ENCODE measurements around the gene MR1.

Gene MR1

DNA sequence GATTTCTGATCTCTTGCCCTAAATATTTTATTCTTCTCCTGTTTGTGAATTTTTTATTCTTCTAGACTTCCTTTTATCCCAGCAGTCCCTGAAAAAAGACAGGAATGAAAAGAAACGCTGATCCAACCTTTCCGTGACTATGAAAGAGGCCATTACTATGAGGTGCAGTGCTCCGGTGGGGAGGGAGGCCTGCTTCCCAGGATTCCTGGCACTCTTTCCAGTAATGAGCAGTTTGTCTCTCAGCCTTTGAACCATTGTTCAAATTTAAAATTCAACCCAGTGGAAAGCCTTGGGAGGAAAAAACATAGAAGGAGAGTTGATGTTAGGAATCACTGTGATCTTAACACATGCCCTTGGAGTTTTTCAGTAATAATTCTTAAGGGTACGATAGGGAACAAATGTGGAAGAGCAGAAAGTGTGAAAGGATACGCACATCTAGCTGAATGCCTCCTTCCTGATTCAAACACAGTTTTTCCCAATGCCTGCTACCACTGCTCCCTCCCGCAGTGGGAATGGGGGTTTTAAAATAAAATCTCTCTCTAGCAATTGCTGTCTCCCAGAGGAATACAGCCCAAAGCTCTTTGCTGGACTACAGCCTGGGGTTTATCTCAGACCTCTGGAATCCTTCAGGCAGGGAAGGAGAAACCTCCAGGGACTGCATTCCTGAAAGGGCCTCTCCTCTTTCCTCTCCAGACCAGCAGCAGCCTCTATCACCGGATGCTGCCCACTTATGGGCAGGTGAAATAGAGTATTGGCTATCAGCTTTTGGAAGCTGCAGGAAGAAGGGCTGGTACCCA is 60.8 kb downstream of the MR1 start:
- no peak for DNase-seq

DNA sequence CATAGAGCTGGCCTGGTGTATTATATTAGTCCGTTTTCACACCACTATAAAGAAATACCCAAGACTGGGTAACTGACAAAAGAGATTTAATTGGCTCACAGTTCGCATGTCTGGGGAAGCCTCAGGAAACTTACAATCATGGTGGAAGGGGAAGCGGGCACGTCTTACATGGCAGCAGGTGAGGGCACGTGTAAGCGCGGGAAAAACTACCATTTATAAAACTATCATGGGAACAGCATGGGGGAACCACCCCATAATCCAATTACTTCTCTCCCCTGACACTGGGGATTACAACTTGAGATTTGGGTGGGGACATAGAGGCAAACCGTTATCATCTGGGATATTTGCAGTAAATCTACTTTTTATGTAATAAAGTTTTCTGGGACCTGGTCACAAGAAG is 61.5 kb downstream of the MR1 start:
- no peak for DNase-seq

GRCh38 chr1:181095763-181096184 is 62.0 kb downstream of the MR1 start:
- DNase-seq = no peak

- DNase-seq = no peak
Measured at GRCh38 chr1:181097242-181097641, 63.5 kb downstream of the MR1 start.

DNA sequence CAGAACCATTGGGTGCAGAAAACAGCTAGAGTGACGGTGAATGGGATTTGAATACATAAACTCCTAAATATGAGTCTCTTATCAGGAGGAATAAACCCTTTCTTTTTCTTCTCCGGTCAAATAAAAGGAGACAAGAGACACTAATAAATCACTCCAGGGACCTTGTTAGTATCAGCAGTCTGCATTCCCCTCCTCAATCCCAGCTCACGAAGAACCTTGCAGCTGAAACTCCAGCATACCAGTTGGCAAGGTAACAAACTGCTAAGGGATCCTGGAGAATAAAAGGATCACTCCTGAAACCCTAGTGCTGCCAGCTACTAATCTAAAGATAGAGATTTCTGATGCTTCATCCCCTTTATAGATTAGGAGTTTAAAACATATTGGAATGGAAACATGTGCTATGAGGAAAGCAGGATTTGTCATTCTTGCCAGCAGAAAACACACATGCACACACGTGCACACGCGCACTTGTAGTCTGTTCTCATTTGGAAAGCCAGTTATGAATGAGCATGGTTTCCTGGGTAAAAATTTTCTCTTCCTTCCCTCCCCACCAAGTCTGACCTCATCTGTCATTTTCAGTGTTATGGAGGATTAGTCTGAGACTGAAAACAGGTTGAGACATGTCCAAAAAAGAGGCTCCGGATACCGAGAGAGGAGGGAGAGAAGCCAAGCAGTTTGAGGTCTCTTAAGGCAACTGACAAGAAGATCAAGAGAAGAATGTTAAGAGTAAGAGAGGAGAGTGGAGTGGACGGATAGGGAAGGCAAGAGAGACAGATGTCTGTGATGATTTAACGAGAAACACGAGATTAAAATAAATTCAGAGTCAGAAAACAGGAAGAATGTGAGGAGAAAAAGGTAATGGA is 65.6 kb downstream of the MR1 start:
- peak; percentile 54 for DNase-seq

GRCh38 chr1:181100015-181100905 is 66.5 kb downstream of the MR1 start:
- DNase-seq = peak; percentile 49

- DNase-seq = no peak
Measured at GRCh38 chr1:181100934-181101333, 67.2 kb downstream of the MR1 start.

DNA sequence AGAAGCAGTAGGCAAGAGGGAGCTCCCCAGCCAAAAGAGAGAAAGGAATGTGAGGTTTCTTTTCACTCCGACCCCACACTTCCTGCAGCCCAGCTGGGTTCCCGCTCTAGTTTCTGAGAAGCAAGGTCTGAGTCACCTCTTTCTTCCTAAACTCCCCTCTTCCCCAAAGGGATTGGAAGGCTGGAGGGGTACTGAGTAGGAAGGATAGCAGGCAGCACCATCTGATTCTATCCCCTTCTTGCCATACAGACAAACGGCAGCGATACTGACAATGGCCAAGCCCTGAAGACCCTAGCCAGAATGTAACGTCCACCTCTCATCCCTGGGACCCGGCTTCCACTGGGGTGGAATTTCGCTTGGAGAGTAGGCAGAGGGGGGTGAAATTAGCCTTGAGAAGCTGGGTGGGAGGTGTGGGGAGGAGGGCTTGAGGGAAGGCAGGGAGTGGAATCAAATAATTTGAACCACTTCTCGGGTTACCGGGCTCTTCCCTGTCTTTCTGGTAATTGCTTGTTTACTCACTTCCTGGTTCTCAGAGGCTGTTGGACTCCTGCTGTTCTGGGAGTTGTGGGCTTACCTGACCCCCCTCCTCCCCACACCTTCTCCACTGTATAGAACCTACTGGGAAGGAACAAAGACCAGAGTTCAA is 67.9 kb downstream of the MR1 start:
- no peak for DNase-seq

DNA sequence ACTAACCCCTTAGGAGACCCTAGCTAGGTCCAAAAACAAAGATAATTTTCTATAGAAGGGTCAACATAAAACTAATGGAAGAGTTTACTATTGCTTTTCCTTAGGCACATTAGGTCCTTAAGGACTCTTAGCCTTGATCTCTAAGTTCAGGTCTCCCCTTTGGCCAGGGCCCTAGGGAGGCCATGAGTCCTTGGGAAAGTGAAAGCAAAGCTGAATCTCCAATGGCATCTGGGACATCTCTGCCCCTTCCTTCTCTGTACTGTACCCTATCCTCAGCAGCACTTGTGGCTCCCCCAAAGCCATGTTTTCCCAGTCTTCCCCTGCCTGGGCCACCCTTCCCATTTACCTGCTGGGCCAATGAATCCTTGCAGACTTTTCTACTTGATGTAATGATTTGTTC is 69.1 kb downstream of the MR1 start:
- no peak for DNase-seq

DNA sequence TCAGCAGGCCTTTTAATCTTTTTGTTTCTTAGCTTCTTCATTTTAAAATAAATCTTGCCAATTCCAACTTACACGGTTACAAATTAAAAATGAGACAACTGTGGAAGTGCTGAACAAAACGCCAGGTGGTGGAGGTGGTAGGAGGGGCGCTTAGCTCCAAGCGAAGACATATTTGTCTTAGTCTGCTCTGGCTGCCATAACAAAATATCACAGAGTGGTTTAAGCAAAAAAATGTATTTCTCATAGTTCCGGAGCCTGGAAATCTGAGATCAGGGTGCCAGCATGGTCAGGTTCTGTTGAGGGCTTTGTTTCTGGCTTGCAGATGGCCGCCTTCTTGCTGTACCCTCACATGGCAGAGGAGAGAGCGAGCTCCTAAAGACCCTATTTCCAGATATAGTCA is 69.6 kb downstream of the MR1 start:
- no peak for DNase-seq

GRCh38 chr1:181104042-181104789 is 70.4 kb downstream of the MR1 start:
- no peak for DNase-seq

- DNase-seq = peak; percentile 43
Measured at GRCh38 chr1:181104790-181105133, 71.0 kb downstream of the MR1 start.

- peak; percentile 92 for DNase-seq
Measured at GRCh38 chr1:181105134-181106021, 71.6 kb downstream of the MR1 start.

DNA sequence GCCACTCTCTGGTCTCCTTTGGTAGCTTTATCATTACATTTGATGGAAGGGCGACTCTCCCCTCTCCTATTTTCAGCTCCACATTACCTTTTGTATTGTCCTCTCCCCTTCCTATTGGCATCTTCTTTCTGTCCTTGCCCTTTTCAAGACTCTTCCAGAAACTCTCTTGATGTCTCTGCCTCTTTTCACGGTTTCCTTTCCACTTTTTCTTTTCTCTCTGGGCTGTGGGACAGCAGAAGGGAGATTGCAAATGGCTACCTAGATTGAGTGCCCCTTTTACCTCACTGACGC is 72.2 kb downstream of the MR1 start:
- no peak for DNase-seq

DNA sequence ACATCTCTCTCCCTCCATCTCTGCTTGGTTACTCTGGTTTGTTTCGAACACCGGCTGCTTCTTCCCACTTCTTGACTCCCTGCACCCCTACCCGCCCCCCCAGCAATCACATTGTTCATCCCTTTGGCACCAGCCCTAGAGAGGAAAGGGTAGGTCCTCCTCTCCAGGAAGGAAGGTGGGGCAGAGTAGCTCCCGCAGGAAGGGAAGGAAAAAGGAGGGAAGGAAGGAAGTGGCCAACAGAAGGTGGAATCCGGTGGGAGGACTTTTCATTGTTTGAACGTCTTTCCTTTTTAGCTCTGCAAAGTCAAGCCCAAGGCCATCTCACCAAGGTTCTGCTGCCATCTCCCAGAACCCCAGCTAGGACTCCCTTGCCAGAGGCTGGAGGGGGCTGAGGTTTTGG is 72.7 kb downstream of the MR1 start:
- DNase-seq = no peak

DNA sequence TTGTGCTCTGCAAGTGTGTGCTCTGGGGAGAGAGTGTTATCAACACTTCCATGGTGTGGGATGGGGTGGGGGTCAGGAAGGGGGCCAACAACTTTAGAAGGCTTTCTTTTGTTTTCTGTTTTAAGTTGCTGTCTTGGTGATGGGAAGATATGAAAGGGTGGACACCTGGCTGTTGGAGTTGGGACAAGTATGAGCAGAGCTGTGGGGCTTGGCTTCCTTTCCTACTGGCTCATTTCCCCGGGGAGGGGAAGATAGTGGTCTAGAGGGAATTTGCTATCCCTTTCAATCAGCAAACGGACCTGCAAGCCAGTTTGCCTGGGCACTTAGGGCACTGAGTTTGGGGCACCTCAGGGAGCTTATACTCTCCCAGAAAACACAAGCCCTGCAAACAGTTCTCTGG is 73.9 kb downstream of the MR1 start:
- no peak for DNase-seq

GRCh38 chr1:181108304-181108867 is 74.6 kb downstream of the MR1 start:
- DNase-seq = no peak

DNA sequence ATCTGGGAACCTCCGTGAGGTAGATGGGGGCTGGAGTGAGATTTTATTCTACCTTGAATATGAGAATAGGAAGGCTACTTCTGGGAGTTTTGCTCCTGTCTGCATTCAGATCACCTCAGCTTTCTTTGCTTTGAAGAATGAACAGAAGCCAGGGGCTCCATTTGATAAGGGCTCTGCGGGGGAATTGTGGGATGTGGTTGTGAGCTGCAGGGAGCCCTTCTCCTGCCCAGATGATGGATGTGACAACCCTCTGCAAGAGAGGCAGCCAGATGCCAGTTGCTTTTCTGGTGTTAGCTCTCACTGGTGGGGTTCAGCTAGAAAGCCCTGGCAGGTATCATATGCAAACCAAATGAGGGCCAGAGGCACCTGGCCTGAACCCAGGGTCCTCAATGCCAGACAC is 76.2 kb downstream of the MR1 start:
- no peak for DNase-seq

All from activated naive CD4-positive, alpha-beta T cell treated with Interleukin-2 at 50 U/mL for 16 hours (primary cell).